GM19193 (cell line): ENCODE measurements around the gene IGF2BP1.

Experiments
- POLR2A ChIP-seq: IDR thresholded peaks from 4 replicates; pipeline ENCODE4 v1.6.1; 2011; ENCODE audit not compliant: insufficient read depth, insufficient read length; ENCODE audit errors: extremely low read depth

IGF2BP1 gene

GRCh38 chr17:49086316-49086605 is 89.1 kb downstream of the IGF2BP1 start:
- TF ChIP-seq POLR2A = no peak

- no peak for TF ChIP-seq POLR2A
These were observed 89.5 kb downstream of the IGF2BP1 start for GRCh38 chr17:49086649-49087048.

GRCh38 chr17:49089094-49089493 is 91.9 kb downstream of the IGF2BP1 start:
- no peak for TF ChIP-seq POLR2A

GRCh38 chr17:49090878-49091594 is 93.9 kb downstream of the IGF2BP1 start:
- TF ChIP-seq POLR2A = no peak

- no peak for TF ChIP-seq POLR2A
These were observed 95.9 kb downstream of the IGF2BP1 start for GRCh38 chr17:49093131-49093530.

GRCh38 chr17:49100601-49101000 is 103.4 kb downstream of the IGF2BP1 start:
- TF ChIP-seq POLR2A = no peak

- TF ChIP-seq POLR2A = no peak
These were observed 103.9 kb downstream of the IGF2BP1 start for GRCh38 chr17:49101054-49101534.

GRCh38 chr17:49104511-49105074 is 107.4 kb downstream of the IGF2BP1 start:
- no peak for TF ChIP-seq POLR2A
